AML-193 (cell line): ENCODE data around the gene ATOH8.

Experiments
- DNase-seq, 2 experiments: peaks; one replicate each; lab custom pipeline; 2025; lab: John Stamatoyannopoulos, UW

ATOH8 gene

DNA sequence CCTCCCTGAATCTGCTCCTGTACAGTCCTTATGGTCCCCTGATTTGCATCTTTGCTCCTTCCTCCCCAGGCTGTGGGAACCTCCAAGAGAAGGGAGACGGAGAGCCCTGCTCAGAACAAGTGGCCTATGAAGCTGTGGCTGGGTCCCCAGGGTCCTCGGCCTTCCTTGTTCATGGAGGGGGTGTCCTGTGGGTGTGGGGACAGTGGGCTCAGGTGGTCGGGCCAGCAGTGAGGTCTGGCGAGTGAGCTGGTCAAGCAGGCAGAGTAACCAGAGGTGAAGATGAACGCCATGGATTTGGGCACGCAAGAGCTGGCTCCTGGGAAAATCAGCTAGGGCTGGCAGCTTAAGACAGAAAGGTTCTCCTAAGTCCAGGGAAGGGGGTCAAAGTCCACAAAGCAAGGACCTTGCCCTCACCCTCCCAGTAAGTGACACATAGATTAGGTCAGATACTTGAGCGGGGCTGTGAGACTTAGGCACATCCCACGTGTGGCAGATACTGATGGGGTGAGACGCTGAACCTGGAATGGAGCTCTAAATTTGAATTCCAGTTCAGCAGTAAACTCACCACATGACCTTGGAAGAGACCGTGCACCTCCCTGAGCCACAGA lies 34.8 kb upstream of the ATOH8 start:
- no peak for DNase-seq

DNA sequence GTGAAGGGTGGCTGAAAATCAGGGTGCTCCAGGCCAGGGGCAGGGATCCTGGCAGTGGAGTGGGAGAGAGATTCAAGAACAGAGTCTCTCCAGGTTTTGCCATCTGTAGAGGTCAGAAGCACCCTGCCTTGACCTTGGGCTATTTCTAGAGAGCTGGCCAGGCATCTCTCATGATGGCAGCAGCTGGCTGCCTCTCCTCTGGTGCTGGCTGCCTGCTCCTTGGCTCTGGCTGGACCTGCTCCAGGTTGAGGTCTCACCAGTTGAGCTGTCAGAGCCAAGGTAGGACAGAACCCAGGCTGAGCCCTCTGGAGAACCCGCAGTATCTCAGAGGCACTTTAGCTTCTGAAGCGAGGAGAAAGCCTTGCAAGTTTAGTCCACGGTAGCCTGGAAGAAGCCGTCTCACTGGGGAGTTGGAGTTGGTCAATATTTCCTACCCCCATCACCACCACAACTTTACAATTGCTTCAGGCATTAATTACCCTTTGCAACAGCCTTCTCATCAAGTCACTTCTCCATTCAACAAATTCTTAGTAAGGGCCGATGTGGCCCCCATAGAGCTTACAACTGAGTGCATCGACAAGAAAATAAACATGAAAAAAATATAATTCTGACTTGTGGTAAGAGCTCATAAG lies 34.1 kb upstream of the ATOH8 start:
- DNase-seq = no peak

DNA sequence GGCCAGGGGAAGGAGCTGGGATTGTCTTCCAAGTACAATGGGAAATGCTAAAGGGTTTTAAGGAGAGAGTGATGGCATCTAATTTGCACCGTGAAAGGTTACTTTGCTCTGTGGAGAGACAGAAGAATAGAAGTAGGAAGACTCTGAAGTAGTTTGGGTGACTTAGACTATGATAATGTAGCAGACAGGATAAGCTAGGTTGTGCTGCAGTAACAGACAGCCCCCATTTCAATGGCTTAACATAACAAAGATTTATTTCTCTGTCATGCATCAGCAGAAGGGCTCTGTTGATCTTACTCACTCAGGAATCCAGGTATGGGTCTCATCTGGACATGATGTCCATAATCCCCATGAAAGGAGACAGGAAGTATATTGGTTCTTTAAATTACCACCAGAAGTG lies 33.3 kb upstream of the ATOH8 start:
- DNase-seq = no peak

DNA sequence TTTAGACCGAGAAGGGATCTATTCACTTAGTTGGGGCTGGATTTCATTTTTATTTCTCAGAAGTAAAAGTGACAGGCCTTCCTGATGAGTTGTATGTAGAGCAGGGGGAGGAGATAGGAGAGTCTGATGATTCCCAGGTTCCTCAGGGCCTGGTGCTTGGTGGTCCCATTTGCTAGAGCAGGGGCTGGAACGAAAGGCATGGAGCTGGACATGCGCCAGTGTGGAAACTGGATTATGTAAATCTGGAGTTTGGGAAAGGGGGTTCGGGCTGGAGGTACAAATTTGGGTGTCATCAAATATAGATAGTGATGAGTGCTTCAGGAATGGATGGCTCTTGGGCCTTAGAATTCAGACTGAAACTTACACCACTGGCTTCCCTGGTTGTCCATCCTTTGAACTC lies 32.1 kb upstream of the ATOH8 start:
- no peak for DNase-seq

DNA sequence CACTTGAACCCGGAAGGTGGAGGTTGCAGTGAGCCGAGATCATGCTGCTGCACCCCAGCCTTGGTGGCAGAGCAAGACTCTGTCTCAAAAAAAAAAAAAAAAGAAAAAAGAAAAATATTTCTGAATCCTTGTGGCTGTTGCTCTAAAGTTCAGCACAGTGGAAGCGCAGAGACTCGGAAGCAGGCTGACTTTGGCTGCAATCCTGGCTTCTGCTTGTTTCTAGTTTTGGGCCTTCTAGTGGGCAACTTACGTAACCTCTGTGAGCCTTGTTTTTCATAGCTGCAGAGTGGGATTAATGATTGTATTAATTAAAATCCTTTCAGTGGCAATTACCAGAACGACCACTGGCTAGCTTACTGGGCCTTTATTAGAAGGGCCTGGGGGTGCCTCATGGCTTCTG lies 31.3 kb upstream of the ATOH8 start:
- DNase-seq = no peak

DNA sequence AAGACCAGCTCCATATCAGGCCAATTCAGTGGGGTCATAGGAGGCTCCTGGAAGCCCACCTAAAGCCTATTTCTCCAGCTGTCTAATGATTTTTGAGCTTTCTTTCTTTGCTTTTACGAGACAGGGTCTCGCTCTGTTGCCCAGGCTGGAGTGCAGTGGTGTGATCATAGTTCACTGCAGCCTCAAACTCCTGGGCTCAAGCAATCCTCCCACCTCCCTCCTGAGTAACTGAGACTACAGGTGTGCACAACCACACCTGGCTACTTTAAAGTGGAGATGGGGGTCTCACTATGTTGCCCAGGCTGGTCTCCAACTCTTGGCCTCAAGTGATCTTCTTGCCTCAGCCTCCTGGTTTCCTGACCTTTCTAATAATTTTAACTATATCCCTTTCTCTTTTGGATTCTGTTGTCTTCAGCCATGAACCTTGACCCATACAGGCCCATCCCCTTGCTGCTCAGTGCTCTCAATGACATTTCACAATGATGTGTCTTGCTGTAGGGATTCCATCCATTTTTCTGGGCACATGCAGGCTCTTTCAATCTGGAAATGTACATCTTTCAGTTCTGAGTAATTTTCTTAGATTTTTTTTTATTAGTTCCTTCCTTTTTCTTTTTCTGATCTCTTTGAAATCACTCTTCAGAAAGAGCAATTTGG lies 30.0 kb upstream of the ATOH8 start:
- DNase-seq = no peak

DNA sequence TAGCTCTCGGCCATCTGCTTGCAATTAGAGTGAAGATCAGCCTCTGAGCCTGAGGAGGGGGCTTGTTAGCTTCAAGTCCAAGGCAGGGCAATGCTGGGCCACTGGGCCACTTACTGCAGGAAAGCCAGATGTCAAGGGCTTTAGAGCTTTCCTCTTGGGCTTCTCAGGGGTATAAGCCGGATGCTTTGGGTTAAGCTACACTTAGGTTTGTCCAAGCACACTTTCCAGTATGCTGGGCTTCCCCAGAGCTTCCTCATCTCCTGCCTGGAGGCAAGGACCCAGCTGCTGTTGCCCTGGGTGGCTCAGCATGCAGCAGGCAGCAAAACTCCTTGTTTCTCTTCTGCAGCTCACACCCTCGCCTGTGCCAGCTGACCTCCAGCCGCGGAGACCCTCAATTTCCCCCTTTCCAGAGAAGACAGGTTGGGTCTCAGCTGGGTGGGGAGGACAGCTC lies 29.0 kb upstream of the ATOH8 start:
- DNase-seq = no peak

DNA sequence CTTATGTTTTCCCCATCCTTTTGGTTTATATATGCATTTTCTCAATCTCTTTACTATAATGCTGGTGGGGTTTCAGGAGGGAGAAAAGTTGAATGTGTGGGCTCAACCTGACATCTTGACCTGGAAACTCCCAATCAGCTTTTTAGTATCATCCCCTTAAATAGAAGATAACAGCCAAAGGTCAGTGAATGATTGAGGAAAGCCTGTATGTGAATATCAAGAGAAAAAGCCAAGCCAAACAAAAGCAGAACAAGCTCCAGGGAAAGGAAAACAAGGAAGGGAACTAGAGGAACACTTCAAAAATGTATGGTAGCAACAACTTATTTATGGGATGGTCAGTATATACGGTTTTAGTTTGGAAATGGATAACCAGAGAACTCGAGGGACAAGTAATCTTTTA lies 28.3 kb upstream of the ATOH8 start:
- DNase-seq = no peak

DNA sequence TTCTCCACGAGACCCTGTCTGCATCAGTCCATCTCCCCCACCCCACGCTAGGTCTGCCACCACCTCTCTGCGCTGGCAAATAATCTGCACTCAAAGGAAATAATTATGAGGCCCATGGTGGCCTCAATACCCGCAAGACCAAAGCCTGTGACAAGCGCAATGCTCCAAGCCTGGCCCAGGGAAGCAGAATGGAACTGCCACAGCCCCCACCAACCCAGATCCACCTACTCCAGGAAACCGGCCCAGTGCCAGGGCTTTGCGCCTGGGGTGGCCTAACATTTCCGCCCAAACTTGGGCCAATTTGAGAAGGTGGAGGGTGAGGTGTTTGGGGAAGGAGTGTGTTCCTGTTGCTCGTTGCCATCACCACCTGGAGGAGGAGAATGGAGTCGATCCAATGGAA lies 26.0 kb upstream of the ATOH8 start:
- no peak for DNase-seq

DNA sequence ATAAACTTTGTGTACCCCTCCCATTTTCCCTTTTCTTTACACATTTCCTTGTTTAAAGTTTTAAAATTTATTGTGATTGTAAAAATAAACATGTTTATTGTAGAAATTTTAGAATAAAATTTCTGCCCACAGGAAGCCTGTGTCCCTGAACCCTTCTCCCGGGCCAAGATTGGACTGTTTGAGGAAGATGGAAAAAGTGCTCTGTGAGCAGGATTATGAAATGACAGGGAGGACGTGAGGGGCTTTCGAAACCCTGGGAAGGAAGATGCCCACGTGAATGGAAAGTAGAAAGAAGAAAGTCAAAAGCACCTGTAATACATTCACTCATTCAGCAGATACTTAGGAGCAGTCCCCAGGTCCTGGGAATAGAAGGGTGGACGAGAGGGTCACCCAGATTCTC lies 25.4 kb upstream of the ATOH8 start:
- DNase-seq = no peak

DNA sequence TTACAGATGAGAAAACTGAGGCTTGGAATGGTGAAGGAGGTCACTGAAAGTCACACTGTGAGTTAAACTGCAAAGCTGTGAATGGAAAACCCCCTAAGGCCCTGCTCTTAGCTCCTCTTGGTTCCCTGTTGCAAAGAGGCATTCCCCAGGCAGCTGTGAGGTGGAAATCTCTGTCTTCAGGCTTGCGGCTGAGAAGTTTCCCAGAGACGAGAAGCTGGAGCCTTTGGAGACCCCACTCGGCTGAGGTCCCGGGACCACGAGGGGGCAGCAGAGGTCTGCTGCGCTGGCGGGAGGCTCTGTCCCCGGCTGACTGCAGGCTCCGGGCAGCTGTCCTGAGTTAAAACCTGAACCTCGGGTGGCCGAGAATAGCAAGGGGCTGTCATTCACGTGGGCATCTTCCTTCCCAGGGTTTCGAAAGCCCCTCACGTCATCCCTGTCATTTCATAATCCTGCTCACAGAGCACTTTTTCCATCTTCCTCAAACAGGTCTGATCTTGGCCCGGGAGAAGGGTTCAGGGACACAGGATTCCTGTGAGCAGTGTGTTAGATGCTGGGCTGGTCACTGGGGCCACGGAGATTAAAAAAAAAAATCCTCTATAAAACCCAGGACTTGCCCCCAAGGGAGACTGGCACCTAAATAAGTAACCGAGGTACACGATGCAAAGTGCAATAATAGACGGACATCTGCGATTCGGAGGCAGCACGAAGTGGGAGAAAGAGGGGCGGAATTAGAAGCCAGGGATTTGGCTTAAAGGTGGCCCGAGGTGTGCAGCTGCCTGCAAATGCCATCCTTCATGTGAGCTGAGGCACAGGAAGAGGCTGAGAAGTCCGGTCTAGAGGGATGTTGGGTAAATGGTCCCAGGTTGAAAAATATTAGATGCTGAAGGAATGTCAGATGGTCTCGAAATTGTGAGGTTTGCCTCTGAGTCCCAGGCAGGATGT lies 24.6 kb upstream of the ATOH8 start:
- DNase-seq = peak; percentile 57 to 63

DNA sequence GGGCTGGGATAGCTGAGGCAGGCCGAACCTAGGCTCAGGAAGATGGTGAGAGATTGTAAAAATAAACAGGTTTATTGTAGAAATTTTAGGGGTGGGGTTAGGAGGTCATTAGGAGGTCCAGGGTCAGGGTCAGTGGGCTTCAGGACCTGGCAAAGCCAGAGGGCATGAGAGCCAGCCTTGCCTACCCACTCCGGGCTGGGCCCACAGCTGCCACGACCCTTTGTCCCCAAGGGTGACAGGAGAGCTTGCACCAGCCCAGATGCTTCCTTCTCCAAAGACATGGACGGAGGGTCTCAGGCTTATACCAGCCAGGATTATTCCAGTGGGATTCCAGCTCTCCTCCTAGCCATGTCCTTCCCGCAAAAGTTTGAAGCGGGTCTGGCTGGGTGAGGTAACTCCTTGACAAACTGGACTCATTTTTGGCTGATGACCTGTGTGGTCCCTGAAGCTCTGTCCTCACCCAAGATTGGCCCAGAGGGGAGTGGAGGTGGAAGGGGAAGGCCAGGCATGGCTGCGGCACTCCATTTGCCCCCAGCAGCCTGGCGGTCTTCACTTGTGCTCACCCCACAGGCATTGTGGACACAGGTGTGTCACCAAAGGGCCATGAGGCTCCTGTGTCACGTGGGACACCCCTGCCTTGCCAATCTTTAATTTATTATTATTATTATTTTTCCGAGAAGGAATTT lies 23.8 kb upstream of the ATOH8 start:
- no peak for DNase-seq

DNA sequence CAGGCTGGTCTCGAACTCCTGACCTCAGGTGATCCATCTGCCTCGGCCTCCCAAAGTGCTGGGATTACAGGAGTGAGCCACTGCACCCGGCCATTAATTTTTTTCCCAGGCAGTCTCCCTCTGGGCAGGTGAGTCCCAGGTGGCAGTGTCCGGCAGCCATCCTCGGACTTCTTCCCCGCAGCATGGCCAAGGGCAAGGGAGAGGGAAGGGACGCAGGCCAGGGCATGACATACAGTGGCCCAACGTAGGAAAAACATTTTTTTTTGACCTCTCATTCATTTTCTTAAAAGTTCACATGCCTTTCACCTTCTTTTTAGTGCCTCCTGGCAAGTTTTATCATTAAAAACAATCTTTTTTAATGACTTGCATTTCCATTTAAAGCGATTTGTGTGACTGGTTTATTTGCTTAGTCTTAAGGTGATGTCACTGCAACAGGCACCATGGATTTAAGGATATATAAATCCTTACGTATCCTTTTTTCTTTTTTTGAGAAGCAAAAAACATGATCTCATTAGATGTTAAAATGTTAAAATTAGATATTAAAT lies 23.0 kb upstream of the ATOH8 start:
- no peak for DNase-seq

DNA sequence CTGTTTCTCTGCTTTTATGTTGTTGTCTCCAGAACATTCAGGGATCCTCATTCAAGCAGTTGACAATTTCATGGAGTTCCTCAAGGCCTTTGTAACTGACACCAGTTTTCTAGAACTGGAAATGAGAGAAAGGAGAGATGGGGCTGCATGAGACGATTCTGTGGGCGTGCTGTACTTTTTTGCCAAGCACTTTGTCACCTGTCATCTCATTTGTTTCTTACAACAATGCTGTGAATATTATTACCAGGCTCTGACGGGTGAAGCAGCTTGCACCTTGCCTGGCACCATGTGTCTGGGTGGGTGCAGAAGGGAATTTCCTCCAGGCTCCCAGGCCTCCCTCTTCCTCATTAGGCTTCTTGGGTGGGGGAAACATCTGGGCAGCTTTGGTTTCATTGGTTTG lies 22.2 kb upstream of the ATOH8 start:
- no peak for DNase-seq

DNA sequence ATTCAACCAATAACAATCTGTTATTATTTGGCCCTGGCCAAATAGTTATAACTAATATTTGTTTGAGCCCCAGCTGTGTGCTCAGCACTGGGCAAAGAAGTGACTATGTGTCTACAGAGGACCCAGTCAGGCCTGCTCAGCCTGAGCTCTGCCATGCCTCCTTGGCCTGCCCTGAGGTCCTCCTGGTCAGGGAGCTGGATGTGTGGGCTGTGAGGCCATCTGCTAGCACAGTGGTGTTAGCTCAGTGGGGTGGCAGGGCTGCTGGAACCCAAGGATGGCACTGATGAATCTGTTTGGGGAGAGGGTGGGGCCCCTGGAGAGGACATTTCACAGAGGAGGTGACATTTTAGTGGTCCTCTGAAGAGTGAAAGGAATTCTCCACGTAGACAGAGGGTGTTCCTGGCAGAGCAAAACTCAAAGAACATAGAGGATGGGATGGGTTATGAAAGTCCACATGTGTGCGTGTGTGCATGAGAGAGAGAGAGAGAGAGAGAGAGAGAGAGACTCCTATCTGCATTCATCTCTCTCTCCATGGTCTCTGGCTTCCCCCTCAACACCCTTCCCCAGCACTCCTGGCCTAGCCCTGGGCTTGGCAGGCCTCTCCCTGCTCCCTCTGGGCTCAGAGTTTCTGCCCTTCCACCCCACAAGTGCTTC lies 21.2 kb upstream of the ATOH8 start:
- DNase-seq = no peak

DNA sequence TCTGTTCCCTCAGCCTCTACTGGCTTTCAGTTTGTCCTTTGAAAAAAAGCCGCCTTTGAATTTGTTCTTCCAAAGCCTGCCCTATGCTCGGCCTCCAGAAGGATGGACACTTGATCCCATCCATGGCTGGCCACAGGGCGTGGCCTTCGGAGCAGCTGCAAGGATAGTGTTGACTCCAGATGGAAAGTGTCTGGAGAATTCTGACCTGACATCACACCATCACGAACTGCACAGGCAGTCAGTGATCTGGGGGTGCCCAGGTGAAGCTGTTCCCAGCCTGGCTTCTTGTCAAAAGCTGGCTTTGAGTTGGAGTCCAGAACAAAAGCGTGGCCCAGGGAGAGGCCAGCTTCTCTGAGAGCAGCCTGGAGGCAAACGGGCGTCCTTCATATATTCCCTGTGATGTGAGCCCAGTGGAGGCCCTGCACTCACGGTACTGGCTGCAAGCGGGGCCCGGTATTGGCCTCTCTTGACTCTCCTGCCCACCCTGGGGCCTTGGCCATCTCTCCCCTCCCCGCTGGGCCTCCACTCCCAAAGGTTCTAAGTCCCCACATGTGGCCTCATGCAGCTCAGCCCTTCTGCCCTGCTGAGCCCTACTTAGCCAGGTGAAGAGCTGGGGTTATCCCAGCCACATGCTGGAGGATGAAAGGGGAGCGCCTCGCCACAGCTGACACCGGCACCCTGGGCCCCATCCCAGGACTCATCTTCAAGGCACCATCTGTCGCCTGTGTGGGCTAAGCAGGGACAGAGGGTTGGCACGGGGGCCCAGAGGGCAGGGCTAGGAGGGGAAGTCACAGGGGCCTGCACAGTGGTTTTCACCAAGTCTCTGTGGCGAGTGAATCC lies 20.4 kb upstream of the ATOH8 start:
- DNase-seq = no peak

DNA sequence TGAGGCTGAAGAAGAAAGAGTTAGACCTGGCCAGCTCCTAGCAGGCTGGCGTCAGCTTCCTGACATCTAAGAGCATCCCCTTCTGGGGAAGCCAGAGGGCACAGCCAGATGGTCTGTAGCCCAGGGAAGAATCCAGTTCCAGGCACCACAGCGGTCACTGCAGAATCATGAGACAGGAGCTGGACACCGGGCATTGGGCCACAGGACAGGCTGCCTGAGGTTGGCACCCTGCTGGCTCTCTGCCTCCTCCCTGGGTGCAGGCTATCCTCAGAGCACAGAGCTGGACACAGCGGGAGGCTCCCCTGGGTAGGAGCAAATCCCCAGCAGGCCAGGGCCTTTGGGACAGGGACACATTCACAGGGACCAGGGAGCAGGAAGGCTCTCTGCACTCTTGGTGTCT lies 19.8 kb upstream of the ATOH8 start:
- DNase-seq = no peak

DNA sequence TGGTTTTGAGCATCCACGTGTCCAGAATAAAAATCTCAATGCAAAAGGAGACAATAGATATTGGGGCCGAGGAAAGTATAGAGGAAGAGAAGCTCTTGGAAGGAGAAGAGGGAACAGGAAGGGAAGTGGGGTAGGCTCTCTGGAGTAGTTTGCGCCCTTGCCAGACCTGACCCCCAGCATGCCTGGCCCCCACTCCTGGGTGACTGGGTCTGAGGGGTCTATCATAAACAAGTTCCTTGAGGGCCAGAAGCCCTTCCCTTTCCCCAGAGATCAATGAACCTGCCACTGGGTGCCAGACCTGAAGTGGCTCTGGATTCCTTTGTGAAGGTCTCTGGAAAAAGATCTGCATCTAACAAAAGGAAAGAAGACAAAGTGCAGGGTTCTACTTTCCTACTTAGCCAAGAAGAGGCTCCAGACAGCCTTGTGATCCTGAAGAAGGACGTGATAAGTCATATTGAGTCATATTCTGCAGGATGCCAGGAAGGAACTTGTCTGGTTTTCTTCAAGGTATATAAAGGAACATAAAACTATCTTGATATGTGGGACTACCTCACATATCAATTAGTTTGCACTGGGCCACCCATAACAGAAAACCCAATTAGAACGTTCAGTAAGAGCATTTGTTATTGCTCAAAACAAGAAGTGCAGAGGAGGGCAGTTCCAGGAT lies 18.7 kb upstream of the ATOH8 start:
- DNase-seq = no peak

DNA sequence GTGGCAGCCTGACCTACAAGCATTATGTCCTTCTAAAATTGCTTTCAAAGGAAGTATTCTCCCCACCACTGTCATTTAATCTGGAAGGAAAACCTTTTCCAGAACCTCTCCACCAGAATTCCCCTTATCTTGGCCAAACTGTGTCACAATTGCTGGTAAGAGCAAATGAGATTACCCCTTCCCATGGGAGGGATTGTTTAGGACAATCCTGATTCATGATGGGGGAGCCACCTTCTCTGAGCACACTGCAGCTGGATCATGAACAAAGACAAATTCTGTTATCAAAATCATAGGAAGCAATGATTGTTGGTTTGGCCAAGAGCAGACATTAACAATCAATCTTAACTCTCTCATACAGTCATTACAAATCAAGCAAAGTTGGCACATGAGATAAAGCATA lies 18.1 kb upstream of the ATOH8 start:
- DNase-seq = no peak
